HEK293T (cell line): ENCODE data around the gene LGALS7.

ENCODE experiments used
- BHLHE40 ChIP-seq: fragments of 450-650 bp; IDR thresholded peaks from 2 replicates; pipeline ENCODE4 v1.6.1; 2016; ENCODE audit warnings: mild to moderate bottlenecking, moderate library complexity, borderline replicate concordance
- FOXM1 ChIP-seq: fragments of 450-650 bp; IDR thresholded peaks from 2 replicates; pipeline ENCODE4 v1.6.1; 2017; ENCODE audit warnings: mild to moderate bottlenecking, borderline replicate concordance
- L3MBTL2 ChIP-seq: fragments of 450-650 bp; conservative IDR thresholded peaks from 2 replicates; pipeline ENCODE4 v1.6.1; 2016; ENCODE audit warnings: mild to moderate bottlenecking
- SUZ12 ChIP-seq: fragments of 450-650 bp; IDR thresholded peaks from 2 replicates; pipeline ENCODE4 v1.6.1; 2016; ENCODE audit warnings: mild to moderate bottlenecking

DNA sequence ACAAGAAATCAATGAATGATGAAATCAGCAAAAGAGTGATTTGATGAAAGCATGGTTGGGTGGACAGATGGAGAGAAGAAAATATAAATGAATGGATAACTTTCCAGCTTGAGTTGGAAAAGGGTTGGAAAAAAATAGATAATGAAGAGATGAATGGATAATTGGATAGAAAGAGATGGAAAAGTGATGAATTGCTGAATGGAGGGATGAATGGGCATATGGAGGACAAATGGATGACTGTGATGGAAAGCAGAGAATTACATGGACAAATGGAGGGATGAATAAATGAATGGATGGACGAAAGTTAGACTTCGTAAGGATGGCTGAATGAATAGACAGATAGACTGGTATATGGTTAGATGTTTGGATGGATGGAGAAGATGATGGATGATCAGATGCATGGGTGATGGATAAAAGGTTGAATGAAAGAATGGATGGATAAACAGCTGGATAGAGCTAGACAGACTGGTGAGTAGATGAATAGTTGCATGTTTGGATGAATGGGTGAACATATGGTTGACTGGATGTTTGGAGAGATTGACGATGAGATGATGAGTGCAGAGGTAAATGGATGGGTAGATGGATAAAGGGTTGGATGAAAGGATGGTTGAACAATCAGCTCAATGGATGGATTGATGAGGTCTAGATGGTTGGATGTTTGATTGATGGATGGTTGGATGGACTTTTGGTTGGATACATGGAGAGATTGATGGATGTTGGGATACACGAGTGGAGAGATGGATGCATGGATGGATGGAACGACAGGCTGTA, 27.4 kb upstream of the LGALS7 start:
- TF ChIP-seq FOXM1, result no peak
- no peak for TF ChIP-seq SUZ12
- TF ChIP-seq L3MBTL2, result no peak
- no peak for TF ChIP-seq BHLHE40
